ENCODE measurements around the gene C8G. TPM values are rescaled to one million over a fixed set of nuclear protein-coding genes. Genes with fewer than 3 reads are reported as not detected.

The C8G gene
- total and polyA plus RNA-seq, 9 of the 15 experiments (the other 6 are each of a cell fraction or from before 2014, with no cell fraction given): 0.35 to 5.9 (median 2.7) TPM; not detected in 2

DNA sequence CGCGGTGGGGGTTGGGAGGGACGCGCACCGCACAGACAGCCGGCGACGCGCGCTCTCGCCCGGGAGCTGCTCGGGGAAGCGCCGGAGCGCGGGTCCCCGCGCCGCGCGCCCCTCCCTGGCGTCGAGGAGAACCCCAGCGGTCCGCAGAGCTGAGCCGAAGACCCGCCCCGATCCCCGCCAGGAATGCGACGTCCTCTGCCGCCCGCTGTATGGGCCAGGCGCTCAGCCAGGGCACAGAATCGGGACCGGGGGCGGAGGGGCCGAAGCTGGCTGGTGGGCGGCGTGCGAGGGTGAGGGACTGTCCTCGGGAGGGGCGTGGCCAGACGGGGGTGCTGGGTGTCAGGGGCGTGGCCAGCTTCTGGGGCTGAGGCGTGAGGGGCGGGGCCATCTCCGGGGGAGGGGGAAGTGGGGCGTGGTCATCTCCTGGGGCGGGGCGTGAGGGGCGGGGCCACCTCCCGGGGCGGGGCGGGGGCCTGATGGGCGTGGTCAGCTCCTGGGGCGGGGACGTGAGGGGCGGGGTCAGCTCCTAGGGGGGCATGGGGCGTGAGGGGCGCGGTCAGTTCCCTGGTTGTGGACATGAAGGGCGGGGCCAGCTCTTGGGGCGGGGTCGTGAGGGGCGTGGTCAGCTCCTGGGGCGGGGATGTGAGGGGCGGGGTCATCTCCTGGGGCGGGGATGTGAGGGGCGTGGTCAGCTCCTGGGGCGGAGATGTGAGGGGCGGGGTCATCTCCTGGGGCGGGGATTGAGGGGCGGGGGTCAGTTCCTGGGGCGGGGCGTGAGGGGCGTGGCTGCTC lies 33.2 kb downstream of the C8G start (continued):
- TF ChIP-seq, protein P1, sequence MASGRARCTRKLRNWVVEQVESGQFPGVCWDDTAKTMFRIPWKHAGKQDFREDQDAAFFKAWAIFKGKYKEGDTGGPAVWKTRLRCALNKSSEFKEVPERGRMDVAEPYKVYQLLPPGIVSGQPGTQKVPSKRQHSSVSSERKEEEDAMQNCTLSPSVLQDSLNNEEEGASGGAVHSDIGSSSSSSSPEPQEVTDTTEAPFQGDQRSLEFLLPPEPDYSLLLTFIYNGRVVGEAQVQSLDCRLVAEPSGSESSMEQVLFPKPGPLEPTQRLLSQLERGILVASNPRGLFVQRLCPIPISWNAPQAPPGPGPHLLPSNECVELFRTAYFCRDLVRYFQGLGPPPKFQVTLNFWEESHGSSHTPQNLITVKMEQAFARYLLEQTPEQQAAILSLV (tag; IDR thresholded peaks at IDR 0.05): no peak
- TF ChIP-seq TOE1 (IDR thresholded peaks at IDR 0.05; ENCODE audit: borderline replicate concordance) (peak; percentile 31; the same call in 1 of the 2 replicates), TOE1 (CRISPR knock-in tag; IDR thresholded peaks at IDR 0.05; ENCODE audit: borderline replicate concordance, low read depth) (no peak), ZNF224 (CRISPR knock-in tag; IDR thresholded peaks at IDR 0.05) (no peak), MXI1 (IDR thresholded peaks at IDR 0.05; ENCODE audit: low read depth, low read length) (no peak), ZKSCAN8 (CRISPR knock-in tag; IDR thresholded peaks at IDR 0.05) (no peak), NFIC (IDR thresholded peaks at IDR 0.05) (peak; percentile 82), KDM1A (IDR thresholded peaks at IDR 0.05) (peak in 1 of 2 experiments; percentile 70; a peak in 1 of 4 replicates), ZBTB1 (CRISPR knock-in tag; IDR thresholded peaks at IDR 0.05; ENCODE audit: borderline replicate concordance, low read depth) (no peak), NCOA4 (IDR thresholded peaks at IDR 0.05; ENCODE audit: partially characterized antibody) (no peak), GTF2F1 (IDR thresholded peaks at IDR 0.05; ENCODE audit: low read depth, low read length) (0 out of 2 replicates have a peak, but pooled peaks have one; percentile 45), NUFIP1 (IDR thresholded peaks at IDR 0.05; ENCODE audit: partially characterized antibody) (no peak), ZNF644 (tag; IDR thresholded peaks at IDR 0.05; ENCODE audit: low read depth) (no peak), STAG1 (CRISPR knock-in tag; IDR thresholded peaks at IDR 0.05; ENCODE audit: borderline replicate concordance) (no peak), ARHGAP35 (IDR thresholded peaks at IDR 0.05; ENCODE audit: partially characterized antibody) (no peak), NFXL1 (CRISPR knock-in tag; IDR thresholded peaks at IDR 0.05) (no peak), DMBX1 (CRISPR knock-in tag; IDR thresholded peaks at IDR 0.05; ENCODE audit: borderline replicate concordance) (0 out of 2 replicates have a peak, but pooled peaks have one; percentile 33), SMARCE1 (IDR thresholded peaks at IDR 0.05) (no peak), EWSR1 (IDR thresholded peaks at IDR 0.05; ENCODE audit: borderline replicate concordance, low read depth, partially characterized antibody) (no peak), OTX1 (CRISPR knock-in tag; IDR thresholded peaks at IDR 0.05) (no peak), CREM (IDR thresholded peaks at IDR 0.05; ENCODE audit: low read depth) (peak; percentile 15; the same call in 1 of the 2 replicates), XRCC4 (IDR thresholded peaks at IDR 0.05; ENCODE audit: extremely low read depth, insufficient read depth, insufficient read length) (no peak)
- TF ChIP-seq, protein P2, sequence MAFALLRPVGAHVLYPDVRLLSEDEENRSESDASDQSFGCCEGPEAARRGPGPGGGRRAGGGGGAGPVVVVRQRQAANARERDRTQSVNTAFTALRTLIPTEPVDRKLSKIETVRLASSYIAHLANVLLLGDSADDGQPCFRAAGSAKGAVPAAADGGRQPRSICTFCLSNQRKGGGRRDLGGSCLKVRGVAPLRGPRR (CRISPR knock-in tag; IDR thresholded peaks at IDR 0.05): no peak
- TF ChIP-seq, protein P3, sequence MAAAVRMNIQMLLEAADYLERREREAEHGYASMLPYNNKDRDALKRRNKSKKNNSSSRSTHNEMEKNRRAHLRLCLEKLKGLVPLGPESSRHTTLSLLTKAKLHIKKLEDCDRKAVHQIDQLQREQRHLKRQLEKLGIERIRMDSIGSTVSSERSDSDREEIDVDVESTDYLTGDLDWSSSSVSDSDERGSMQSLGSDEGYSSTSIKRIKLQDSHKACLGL (CRISPR knock-in tag; IDR thresholded peaks at IDR 0.05; ENCODE audit: borderline replicate concordance, poor library complexity, severe bottlenecking): no peak
- TF ChIP-seq, protein P4, sequence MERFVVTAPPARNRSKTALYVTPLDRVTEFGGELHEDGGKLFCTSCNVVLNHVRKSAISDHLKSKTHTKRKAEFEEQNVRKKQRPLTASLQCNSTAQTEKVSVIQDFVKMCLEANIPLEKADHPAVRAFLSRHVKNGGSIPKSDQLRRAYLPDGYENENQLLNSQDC (CRISPR knock-in tag; IDR thresholded peaks at IDR 0.05): no peak
- TF ChIP-seq, protein P5, sequence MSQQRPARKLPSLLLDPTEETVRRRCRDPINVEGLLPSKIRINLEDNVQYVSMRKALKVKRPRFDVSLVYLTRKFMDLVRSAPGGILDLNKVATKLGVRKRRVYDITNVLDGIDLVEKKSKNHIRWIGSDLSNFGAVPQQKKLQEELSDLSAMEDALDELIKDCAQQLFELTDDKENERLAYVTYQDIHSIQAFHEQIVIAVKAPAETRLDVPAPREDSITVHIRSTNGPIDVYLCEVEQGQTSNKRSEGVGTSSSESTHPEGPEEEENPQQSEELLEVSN (IDR thresholded peaks at IDR 0.05; ENCODE audit: borderline replicate concordance in 1 of 2, extremely low read depth in 1 of 2, insufficient read depth in 1 of 2, insufficient read length in 1 of 2, low read depth in 1 of 2, low read length in 1 of 2, poor library complexity in 1 of 2, severe bottlenecking in 1 of 2): peak; percentile 36 to 49
